Suprapubic skin (tissue), 4 donors: Measurements from ENCODE around the gene ANKRD11. TPM values are rescaled to one million over a fixed set of nuclear protein-coding genes. Genes with fewer than 3 reads are reported as not detected.

ENCODE experiments used
- DNase-seq, 2 donors: peaks; one replicate each; pipeline ENCODE4 v3.0.0-alpha.2; 2019; ENCODE audit warnings: low spot score in 2 of 2
- H3K27ac ChIP-seq: fragments of 200-600 bp; sonication (generic); one replicate; pipeline ENCODE4 v1.5.1; 2019
- H3K27me3 ChIP-seq: fragments of 200-600 bp; sonication (generic); one replicate; pipeline ENCODE4 v1.5.1; 2019
- H3K36me3 ChIP-seq: fragments of 200-600 bp; sonication (generic); one replicate; pipeline ENCODE4 v1.5.1; 2019
- H3K4me1 ChIP-seq: fragments of 200-600 bp; sonication (generic); one replicate; pipeline ENCODE4 v1.5.1; 2019
- H3K4me3 ChIP-seq: fragments of 200-600 bp; sonication (generic); one replicate; pipeline ENCODE4 v1.5.1; 2019; ENCODE audit warnings: mild to moderate bottlenecking
- H3K9me3 ChIP-seq: fragments of 200-600 bp; sonication (generic); one replicate; pipeline ENCODE4 v1.5.1; 2019
- CTCF ChIP-seq, 2 donors: fragments of 200-600 bp in 1 of 2; fragments of 450-650 bp in 1 of 2; sonication (generic) in 1 of 2; IDR thresholded peaks; one replicate each; pipeline ENCODE4 v1.5.1; 2016 to 2019; ENCODE audit warnings: antibody characterized with exemption in 2 of 2, mild to moderate bottlenecking in 1 of 2, moderate library complexity in 1 of 2
- EP300 ChIP-seq: sonication (generic); formaldehyde crosslinking; IDR thresholded peaks from one replicate; pipeline ENCODE4 v1.6.1; 2017; ENCODE audit warnings: antibody characterized with exemption
- POLR2A ChIP-seq, 2 donors: fragments of 450-650 bp; IDR thresholded peaks; one replicate each; pipeline ENCODE4 v1.6.1; 2017; ENCODE audit warnings: antibody characterized with exemption in 2 of 2, mild to moderate bottlenecking in 2 of 2, moderate library complexity in 2 of 2
- POLR2AphosphoS5 ChIP-seq, 3 donors: sonication (generic); formaldehyde crosslinking; IDR thresholded peaks; one replicate each; pipeline ENCODE4 v1.6.1; 2017; ENCODE audit warnings: antibody characterized with exemption in 3 of 3
- WGBS: methylation state at CpG from one replicate; pipeline ENCODE4 v1.1.5; 2018; 5-methylcytosine and 5-hydroxymethylcytosine counted together
- total RNA-seq, 4 donors: library from RNA; depleted of rRNA; stranded (reverse); fragments of >200 nt; gene quantifications; one replicate each; pipeline ENCODE4 v1.1.0, GENCODE V29; 2016

ANKRD11 gene
- total RNA-seq, 4 donors from 2014 or later: 85.4 to 212 (median 127) TPM

DNA sequence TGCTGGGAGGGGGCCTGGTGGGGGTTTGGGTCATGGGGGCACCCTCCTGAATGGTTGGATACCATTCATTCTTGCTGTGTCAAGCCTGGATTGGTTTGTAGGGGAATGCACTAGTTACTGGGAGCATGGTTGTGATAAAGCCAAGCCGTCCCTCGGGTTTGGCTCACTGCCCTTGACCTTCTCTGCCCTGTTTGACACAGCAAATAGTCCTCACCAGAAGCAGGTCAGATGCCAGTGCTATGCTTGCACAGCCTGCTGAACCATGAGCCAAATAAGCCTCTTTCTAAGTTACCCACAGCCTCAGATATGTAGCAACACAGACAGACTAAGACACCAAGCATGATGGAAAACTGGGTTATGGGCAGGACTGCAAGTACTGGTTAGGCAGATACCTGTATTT lies 258.3 kb downstream of the ANKRD11 start:
- peaks cover 67% of the 10 kb centered on the region for H3K36me3 ChIP-seq
- TF ChIP-seq CTCF (IDR thresholded peaks at IDR 0.05): no peak
- no peak for TF ChIP-seq POLR2AphosphoS5 (IDR thresholded peaks at IDR 0.05)
- TF ChIP-seq EP300: no peak
- TF ChIP-seq POLR2A (IDR thresholded peaks at IDR 0.05): no peak
- WGBS: 94% methylated on average over 2 of the region's 2 CpGs

DNA sequence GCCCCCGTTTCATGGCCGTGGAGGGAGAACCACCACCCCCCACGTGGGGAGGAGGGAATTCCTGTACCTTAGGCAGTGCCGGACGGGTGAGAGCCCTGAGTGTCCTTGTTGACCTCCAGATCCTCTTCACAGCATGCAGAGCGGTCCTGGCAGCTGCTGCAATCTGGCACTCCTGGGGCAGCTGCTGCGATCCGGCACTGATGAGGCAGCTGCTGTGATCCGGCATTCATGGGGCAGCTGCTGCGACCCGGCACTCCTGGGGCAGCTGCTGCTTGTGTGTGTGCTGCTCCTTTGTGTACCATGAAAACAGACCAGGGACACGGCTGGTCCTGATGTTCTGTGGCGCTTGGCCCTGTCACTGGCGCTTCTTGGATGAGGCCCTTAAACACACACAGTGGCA lies 260.1 kb downstream of the ANKRD11 start:
- H3K27ac ChIP-seq: no peak overlapping the region
- H3K4me3 ChIP-seq: no peak overlapping the region
- WGBS: 98% methylated on average over 7 of the region's 14 CpGs
- no peaks in the 10 kb centered on the region for H3K27me3 ChIP-seq
- no peak for TF ChIP-seq POLR2A (IDR thresholded peaks at IDR 0.05)
- no peak for TF ChIP-seq EP300
- no peak for TF ChIP-seq CTCF (IDR thresholded peaks at IDR 0.05)
- no peak for TF ChIP-seq POLR2AphosphoS5 (IDR thresholded peaks at IDR 0.05)
- H3K36me3 ChIP-seq: peaks cover 85% of the 10 kb centered on the region
- no peaks in the 10 kb centered on the region for H3K9me3 ChIP-seq
- H3K4me1 ChIP-seq: no peaks in the 10 kb centered on the region
- DNase-seq: no peak

More for the DNA sequence above, 258.3 kb downstream of the ANKRD11 start:
- no peak for DNase-seq
- Histone ChIP-seq H3K4me3 (no peak overlapping the region), H3K27me3 (no peaks in the 10 kb centered on the region), H3K9me3 (no peaks in the 10 kb centered on the region), H3K27ac (no peak overlapping the region), H3K4me1 (no peaks in the 10 kb centered on the region)

GRCh38 chr16:89224665-89225064 lies 265.7 kb downstream of the ANKRD11 start:
- H3K27ac ChIP-seq: no peak overlapping the region
- H3K4me3 ChIP-seq: no peak overlapping the region
- H3K4me1 ChIP-seq: no peaks in the 10 kb centered on the region
- WGBS: 90% methylated on average over 10 of the region's 10 CpGs
- no peak for DNase-seq
- peaks cover 83% of the 10 kb centered on the region for H3K36me3 ChIP-seq
- no peaks in the 10 kb centered on the region for H3K27me3 ChIP-seq
- no peaks in the 10 kb centered on the region for H3K9me3 ChIP-seq
- no peak for TF ChIP-seq EP300
- TF ChIP-seq CTCF (IDR thresholded peaks at IDR 0.05): no peak
- TF ChIP-seq POLR2A (IDR thresholded peaks at IDR 0.05): no peak
- TF ChIP-seq POLR2AphosphoS5 (IDR thresholded peaks at IDR 0.05): no peak

- Histone ChIP-seq H3K9me3 (no peaks in the 10 kb centered on the region), H3K4me1 (peaks cover 15% of the 10 kb centered on the region), H3K27me3 (no peaks in the 10 kb centered on the region), H3K36me3 (peaks cover 70% of the 10 kb centered on the region), H3K27ac (no peak overlapping the region), H3K4me3 (no peak overlapping the region)
- 93% methylated on average over 21 of the region's 21 CpGs for WGBS
- DNase-seq: no peak
- TF ChIP-seq EP300: no peak
- TF ChIP-seq POLR2AphosphoS5 (IDR thresholded peaks at IDR 0.05): no peak
- TF ChIP-seq CTCF (IDR thresholded peaks at IDR 0.05): no peak
- no peak for TF ChIP-seq POLR2A (IDR thresholded peaks at IDR 0.05)
Observed at GRCh38 chr16:89222931-89223330, 267.4 kb downstream of the ANKRD11 start.

- WGBS: 97% methylated on average over 3 of the region's 3 CpGs
- DNase-seq: no peak
- Histone ChIP-seq H3K4me3 (no peak overlapping the region), H3K9me3 (no peaks in the 10 kb centered on the region), H3K27ac (no peak overlapping the region), H3K4me1 (peaks cover 20% of the 10 kb centered on the region), H3K36me3 (peaks cover 57% of the 10 kb centered on the region), H3K27me3 (no peaks in the 10 kb centered on the region)
- TF ChIP-seq POLR2AphosphoS5 (IDR thresholded peaks at IDR 0.05) (no peak), POLR2A (IDR thresholded peaks at IDR 0.05) (no peak), CTCF (IDR thresholded peaks at IDR 0.05) (no peak), EP300 (no peak)
Observed at GRCh38 chr16:89221604-89222003, 268.8 kb downstream of the ANKRD11 start.
